HG03039 (cell line): ENCODE data around the gene CFAP20.

Experiments used
- ATAC-seq: cut with Tn5 transposase; IDR thresholded peaks from one replicate; pipeline ENCODE4 v1.9.1; 2021; ENCODE audit warnings: mild to moderate bottlenecking, moderate library complexity; ENCODE audit not compliant: unreplicated experiment

CFAP20 gene

GRCh38 chr16:58125041-58125440, 4.1 kb downstream of the CFAP20 start:
- no peak for ATAC-seq

- no peak for ATAC-seq
Observed at GRCh38 chr16:58124601-58124915, 4.6 kb downstream of the CFAP20 start.

DNA sequence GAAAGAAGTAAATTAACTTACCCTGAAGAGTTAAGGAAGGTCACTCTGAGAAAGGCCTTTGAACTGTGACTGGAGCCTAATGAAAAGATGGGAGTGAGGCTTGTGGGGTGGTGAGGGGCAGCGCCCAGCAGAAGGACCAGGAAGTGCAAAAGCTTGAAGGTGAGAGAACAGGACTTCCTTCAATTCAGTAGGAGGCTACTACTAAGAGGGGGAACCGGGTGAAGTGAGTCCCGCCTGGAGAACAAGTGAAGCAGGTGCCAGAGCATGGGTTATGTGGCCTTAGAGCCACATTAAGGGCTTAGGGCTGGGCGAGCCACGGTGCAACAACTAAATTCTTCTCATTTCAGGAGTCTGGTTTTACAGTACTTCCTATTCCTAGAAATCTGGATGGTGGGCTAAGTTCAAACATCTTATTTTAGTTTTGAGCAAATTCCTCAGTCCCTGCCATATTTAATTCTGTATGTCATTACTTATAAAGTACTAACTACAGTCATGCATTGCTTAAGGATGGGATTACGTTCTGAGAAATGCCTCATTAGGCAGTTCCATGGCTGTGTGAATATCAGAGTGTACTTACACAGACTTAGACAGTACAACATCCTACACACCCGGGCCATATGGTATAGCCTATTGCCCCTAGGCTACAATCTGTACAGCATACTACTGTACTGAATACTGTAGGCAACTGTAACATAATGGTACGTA, 5.1 kb downstream of the CFAP20 start:
- ATAC-seq = no peak

DNA sequence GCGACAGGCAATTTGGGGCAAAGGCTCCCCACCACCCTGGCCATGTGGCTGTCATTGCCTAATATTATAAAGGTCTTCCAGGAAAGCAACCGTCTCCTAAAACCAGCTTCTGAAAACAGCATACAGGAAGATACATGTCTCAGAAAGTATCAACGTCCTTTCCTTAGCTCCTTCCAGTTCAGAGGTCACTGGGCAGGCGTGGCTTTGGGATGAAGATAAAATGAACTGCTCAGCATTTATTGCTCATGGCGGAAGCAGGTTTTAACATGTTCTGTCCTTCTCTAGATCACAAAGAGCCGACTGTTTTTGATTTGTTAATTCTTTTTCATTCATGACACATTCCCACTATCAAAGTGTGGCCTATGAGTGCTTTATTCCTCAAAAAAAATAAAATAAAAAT, 8.0 kb downstream of the CFAP20 start:
- ATAC-seq = no peak

GRCh38 chr16:58120234-58120633, 8.9 kb downstream of the CFAP20 start:
- no peak for ATAC-seq

GRCh38 chr16:58119509-58119845, 9.7 kb downstream of the CFAP20 start:
- ATAC-seq = no peak

GRCh38 chr16:58118801-58119508, 10.2 kb downstream of the CFAP20 start:
- no peak for ATAC-seq

- ATAC-seq = no peak
Observed at GRCh38 chr16:58116529-58116928, 12.7 kb downstream of the CFAP20 start.

- no peak for ATAC-seq
Observed at GRCh38 chr16:58116081-58116480, 13.1 kb downstream of the CFAP20 start.

- no peak for ATAC-seq
Observed at GRCh38 chr16:58114827-58115825, 14.1 kb downstream of the CFAP20 start.

DNA sequence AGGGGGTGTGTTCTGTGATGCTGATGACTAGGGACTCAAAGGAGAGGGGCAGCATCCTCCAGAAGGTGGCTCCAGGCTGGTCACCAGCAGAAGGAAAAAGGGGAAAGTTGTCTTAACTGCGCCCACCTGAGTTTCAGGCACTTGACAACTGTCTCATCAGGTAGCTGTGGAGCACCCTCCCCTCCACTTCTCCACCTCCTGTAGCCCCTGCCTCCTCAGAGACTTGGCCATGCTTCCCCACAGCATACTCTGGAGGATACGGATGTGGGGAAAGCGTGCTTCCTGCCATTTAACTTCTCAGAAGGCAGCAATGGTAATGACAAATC, 17.9 kb downstream of the CFAP20 start:
- ATAC-seq = no peak

DNA sequence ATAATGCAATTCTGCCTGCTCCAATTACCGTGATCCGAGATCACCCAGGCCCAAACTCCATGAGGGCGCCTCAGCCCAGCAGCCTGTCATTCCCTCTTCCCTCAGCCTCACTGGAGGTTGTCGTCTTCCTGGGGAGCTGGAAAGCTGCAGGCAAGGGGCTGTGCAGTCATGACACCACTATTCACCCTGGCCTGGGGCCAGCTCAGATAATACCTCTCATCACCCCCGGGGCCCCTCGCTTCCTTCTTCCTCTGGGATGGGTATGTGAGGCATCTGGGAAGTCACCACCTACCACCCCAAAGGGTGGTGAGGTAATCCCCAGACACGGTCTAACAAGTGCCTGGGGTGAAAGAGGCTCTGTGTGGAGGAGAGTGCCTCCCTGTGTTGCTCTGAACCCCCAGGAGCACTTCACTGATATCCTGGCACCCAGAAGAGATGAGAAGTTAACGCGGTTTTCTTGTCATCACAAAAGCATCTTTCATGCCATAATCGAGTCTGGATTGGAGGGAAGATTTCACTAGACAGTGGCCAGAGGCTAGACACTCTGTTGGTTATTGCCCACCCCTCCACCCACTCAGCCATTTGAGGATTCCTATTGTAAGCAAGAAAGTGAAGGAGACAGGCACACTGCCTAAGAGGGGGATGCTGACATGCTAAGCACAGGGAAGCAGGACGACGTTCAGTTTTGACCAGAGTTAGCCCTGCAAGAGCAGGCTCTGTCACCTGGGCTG, 18.4 kb downstream of the CFAP20 start:
- no peak for ATAC-seq

GRCh38 chr16:58109881-58110280, 19.3 kb downstream of the CFAP20 start:
- ATAC-seq = no peak

DNA sequence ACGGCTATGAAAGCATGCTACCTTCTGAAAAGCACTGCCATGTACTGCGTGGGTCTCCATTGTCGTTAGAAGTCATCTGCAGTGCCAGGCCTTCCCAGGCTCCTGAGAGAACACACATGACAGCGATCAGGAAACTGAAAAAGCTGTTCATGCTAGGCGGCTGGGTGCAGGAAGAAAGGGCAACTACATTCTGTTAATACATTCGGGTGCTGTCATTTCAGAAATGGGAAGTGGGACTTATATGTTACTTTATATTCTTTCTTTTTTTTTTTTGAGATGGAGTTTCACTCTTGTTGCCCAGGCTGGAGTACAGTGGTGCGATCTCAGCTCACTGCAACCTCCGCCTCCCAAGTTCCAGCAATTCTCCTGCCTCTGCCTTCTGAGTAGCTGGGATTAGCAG, 19.9 kb downstream of the CFAP20 start:
- ATAC-seq = no peak

- no peak for ATAC-seq
Observed at GRCh38 chr16:58107709-58108108, 21.5 kb downstream of the CFAP20 start.

GRCh38 chr16:58107228-58107627, 22.0 kb downstream of the CFAP20 start:
- ATAC-seq = no peak

GRCh38 chr16:58105631-58106030, 23.6 kb downstream of the CFAP20 start:
- ATAC-seq = no peak

- ATAC-seq = no peak
Observed at GRCh38 chr16:58102665-58103392, 26.4 kb downstream of the CFAP20 start.

DNA sequence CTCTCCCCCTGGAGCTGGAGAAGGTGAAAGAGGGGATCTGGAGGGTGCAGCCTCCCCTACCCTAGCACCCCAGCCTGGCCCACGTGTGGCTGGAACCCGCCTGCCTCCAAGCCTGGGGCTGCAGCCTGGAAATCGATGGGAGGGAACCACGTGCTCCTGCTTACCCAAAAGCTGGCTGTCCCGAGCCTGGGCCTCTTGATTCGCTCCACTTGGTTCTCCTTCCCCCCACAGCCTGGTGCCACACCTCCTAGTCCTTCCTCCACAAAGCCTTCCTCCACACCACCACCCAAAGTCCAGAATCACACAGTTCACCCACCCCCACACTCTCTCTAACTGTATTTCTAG, 29.3 kb downstream of the CFAP20 start:
- no peak for ATAC-seq

GRCh38 chr16:58099097-58099955, 29.9 kb downstream of the CFAP20 start:
- no peak for ATAC-seq
